HepG2 (cell line): Measurements from ENCODE around the gene CHCHD6. TPM values are rescaled to one million over a fixed set of nuclear protein-coding genes. Genes with fewer than 3 reads are reported as not detected.

ENCODE experiments used
- ARID2 ChIP-seq: sonication (generic); formaldehyde crosslinking; IDR thresholded peaks from 2 replicates; pipeline ENCODE4 v1.8.1; 2022; ENCODE audit warnings: mild to moderate bottlenecking, missing genetic modification reagents, borderline replicate concordance
- ARNTL ChIP-seq: sonication (generic); formaldehyde crosslinking; IDR thresholded peaks from 2 replicates; pipeline ENCODE4 v1.4.0; 2020; ENCODE audit warnings: mild to moderate bottlenecking, missing genetic modification reagents
- CBX1 ChIP-seq: IDR thresholded peaks from one replicate; pipeline ENCODE4 v1.6.1; 2016; ENCODE audit warnings: antibody characterized with exemption, low read depth
- HOXA7 ChIP-seq: sonication (generic); formaldehyde crosslinking; IDR thresholded peaks from 2 replicates; pipeline ENCODE4 v1.8.1; 2022; ENCODE audit warnings: mild to moderate bottlenecking, missing genetic modification reagents, moderate library complexity
- MYNN ChIP-seq: sonication (generic); formaldehyde crosslinking; IDR thresholded peaks from 2 replicates; pipeline ENCODE4 v1.4.0; 2020; ENCODE audit warnings: mild to moderate bottlenecking, low read depth, missing genetic modification reagents
- PRPF4 ChIP-seq: fragments of 200-400 bp; formaldehyde crosslinking; IDR thresholded peaks from 2 replicates; pipeline ENCODE4 v1.6.1; 2016; ENCODE audit warnings: low read length, low read depth; ENCODE audit not compliant: poor library complexity, severe bottlenecking
- SALL1 ChIP-seq: sonication (generic); formaldehyde crosslinking; IDR thresholded peaks from 2 replicates; pipeline ENCODE4 v1.8.0; 2022; ENCODE audit warnings: mild to moderate bottlenecking, missing genetic modification reagents
- TAF15 ChIP-seq: fragments of 200-400 bp; formaldehyde crosslinking; IDR thresholded peaks from one replicate; pipeline ENCODE4 v1.6.1; 2018; ENCODE audit warnings: mild to moderate bottlenecking, low read depth, low read length; ENCODE audit not compliant: poor library complexity, severe bottlenecking
- ZKSCAN8 ChIP-seq: IDR thresholded peaks from 2 replicates; pipeline ENCODE4 v1.6.1; 2016; ENCODE audit warnings: borderline replicate concordance, missing genetic modification reagents, missing compliant biosample characterization
- ZNF331 ChIP-seq: sonication (generic); formaldehyde crosslinking; IDR thresholded peaks from 2 replicates; pipeline ENCODE4 v1.4.0; 2020; ENCODE audit warnings: missing genetic modification reagents
- ZSCAN31 ChIP-seq: sonication (generic); formaldehyde crosslinking; IDR thresholded peaks from 2 replicates; pipeline ENCODE4 v1.5.0; 2020; ENCODE audit warnings: low read depth, mild to moderate bottlenecking, missing genetic modification reagents
- polyA plus RNA-seq, 8 experiments: library from polyadenylated mRNA; depleted of rRNA in 3 of 8; stranded (reverse) in 7 of 8; unstranded in 1 of 8; fragments of >200 nt; fragmentation: Illumina TruSeq in 4 of 8; extraction: Trizol in 4 of 8; gene quantifications; 2 replicates each; pipeline versions ENCODE4 v1.2.1 to v1.2.3, GENCODE V29; 2011 to 2016; ENCODE audit warnings: low read depth in 4 of 8, missing spikeins in 1 of 8, mixed read lengths in 1 of 8; ENCODE audit not compliant: insufficient read depth in 1 of 8
- total RNA-seq, 5 experiments: library from RNA; depleted of rRNA; stranded (reverse); fragments of >200 nt; fragmentation: Illumina TruSeq; extraction: Trizol; gene quantifications; 2 replicates each; pipeline ENCODE4 v1.2.3, GENCODE V29; 2016; ENCODE audit warnings: low read depth in 1 of 5
- TF ChIP-seq, protein P1 (sequence below): sonication (generic); formaldehyde crosslinking; IDR thresholded peaks from 2 replicates; pipeline ENCODE4 v1.4.0; 2020; ENCODE audit warnings: mild to moderate bottlenecking, missing genetic modification reagents
- TF ChIP-seq, protein P2 (sequence below): sonication (generic); formaldehyde crosslinking; IDR thresholded peaks from 2 replicates; pipeline ENCODE4 v1.4.0; 2020; ENCODE audit warnings: missing genetic modification reagents
- TF ChIP-seq, protein P3 (sequence below): IDR thresholded peaks from 2 replicates; pipeline ENCODE4 v1.6.1; 2018; ENCODE audit warnings: missing genetic modification reagents, mild to moderate bottlenecking, missing compliant biosample characterization
- TF ChIP-seq, protein P4 (sequence below): sonication (generic); formaldehyde crosslinking; IDR thresholded peaks from 2 replicates; pipeline ENCODE4 v1.5.1; 2020; ENCODE audit warnings: mild to moderate bottlenecking, missing genetic modification reagents, borderline replicate concordance
- TF ChIP-seq, protein P5 (sequence below), 2 experiments: IDR thresholded peaks; 2 replicates each; pipeline ENCODE4 v1.6.1; 2011 to 2012; ENCODE audit warnings: low read length in 2 of 2, borderline replicate concordance in 1 of 2, low read depth in 1 of 2, mild to moderate bottlenecking in 1 of 2, moderate library complexity in 1 of 2

CHCHD6 gene
- total and polyA plus RNA-seq, 2 of the 13 experiments (the other 11 are each of a cell fraction or from before 2014, with no cell fraction given) = 20.3 to 20.8 TPM

DNA sequence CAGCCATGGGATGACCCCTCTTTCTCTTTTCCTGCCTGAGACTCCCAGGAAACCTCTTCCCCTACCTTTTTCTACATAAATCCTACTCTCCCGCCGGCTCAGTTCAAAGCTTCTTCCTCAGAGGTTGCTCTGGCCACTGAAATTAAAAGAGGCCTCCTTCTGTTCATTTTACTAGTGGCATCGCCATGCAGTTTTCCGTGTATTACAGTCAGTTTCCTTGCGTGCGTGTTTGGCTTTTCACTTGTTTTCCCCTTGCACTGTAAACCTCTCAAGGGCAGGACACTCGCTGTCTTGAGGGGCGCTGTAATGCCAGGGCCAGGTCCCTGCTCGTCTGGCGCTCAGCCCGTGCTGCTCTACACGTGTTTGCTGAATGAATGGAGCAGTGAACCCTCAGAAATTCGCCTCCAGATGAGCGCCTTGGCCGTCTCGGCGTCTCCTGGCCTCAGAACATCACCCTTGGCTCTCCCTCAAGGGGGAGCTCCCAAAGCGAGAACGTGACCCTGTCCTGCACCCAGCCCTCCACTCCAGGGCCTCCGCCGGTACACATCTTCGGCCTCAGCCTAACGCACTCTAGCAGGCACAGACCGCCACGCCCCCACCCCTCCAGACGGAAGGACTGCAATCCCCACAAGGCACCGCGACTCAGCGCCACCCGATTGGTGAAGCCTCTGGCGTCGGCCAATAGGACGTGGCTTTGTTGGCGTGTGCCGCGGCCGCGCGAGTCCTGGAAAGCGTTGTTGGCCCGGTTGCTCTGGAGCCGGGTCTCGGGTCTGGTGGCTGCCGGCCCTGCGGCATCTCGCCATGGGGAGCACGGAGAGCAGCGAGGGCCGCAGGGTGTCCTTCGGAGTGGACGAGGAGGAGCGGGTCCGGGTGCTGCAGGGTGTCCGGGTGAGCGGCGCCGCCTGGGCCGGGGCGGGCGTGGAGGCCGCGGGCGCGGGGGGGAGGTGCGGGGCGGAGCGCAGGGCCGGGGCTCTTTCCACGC, at the start of gene CHCHD6 (continued):
- TF ChIP-seq, protein P1, sequence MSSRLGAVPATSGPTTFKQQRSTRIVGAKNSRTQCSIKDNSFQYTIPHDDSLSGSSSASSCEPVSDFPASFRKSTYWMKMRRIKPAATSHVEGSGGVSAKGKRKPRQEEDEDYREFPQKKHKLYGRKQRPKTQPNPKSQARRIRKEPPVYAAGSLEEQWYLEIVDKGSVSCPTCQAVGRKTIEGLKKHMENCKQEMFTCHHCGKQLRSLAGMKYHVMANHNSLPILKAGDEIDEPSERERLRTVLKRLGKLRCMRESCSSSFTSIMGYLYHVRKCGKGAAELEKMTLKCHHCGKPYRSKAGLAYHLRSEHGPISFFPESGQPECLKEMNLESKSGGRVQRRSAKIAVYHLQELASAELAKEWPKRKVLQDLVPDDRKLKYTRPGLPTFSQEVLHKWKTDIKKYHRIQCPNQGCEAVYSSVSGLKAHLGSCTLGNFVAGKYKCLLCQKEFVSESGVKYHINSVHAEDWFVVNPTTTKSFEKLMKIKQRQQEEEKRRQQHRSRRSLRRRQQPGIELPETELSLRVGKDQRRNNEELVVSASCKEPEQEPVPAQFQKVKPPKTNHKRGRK = peak; percentile 76; the same call in 1 of the 2 replicates
- TF ChIP-seq SALL1 (CRISPR knock-in tag) (peak; percentile 87), MYNN (CRISPR knock-in tag) (no peak), ZSCAN31 (no peak; the same call in 1 of the 2 replicates), ARNTL (peak; percentile 60), HOXA7 (no peak), PRPF4 (no peak), TAF15 (no peak), ZKSCAN8 (CRISPR knock-in tag) (no peak), CBX1 (no peak), ARID2 (no peak), ZNF331 (no peak; the same call in 1 of the 2 replicates)
- TF ChIP-seq, protein P2, sequence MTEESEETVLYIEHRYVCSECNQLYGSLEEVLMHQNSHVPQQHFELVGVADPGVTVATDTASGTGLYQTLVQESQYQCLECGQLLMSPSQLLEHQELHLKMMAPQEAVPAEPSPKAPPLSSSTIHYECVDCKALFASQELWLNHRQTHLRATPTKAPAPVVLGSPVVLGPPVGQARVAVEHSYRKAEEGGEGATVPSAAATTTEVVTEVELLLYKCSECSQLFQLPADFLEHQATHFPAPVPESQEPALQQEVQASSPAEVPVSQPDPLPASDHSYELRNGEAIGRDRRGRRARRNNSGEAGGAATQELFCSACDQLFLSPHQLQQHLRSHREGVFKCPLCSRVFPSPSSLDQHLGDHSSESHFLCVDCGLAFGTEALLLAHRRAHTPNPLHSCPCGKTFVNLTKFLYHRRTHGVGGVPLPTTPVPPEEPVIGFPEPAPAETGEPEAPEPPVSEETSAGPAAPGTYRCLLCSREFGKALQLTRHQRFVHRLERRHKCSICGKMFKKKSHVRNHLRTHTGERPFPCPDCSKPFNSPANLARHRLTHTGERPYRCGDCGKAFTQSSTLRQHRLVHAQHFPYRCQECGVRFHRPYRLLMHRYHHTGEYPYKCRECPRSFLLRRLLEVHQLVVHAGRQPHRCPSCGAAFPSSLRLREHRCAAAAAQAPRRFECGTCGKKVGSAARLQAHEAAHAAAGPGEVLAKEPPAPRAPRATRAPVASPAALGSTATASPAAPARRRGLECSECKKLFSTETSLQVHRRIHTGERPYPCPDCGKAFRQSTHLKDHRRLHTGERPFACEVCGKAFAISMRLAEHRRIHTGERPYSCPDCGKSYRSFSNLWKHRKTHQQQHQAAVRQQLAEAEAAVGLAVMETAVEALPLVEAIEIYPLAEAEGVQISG (CRISPR knock-in tag) = peak; percentile 67; the same call in 1 of the 2 replicates
- TF ChIP-seq, protein P3, sequence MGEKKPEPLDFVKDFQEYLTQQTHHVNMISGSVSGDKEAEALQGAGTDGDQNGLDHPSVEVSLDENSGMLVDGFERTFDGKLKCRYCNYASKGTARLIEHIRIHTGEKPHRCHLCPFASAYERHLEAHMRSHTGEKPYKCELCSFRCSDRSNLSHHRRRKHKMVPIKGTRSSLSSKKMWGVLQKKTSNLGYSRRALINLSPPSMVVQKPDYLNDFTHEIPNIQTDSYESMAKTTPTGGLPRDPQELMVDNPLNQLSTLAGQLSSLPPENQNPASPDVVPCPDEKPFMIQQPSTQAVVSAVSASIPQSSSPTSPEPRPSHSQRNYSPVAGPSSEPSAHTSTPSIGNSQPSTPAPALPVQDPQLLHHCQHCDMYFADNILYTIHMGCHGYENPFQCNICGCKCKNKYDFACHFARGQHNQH = peak; percentile 46; the same call in 1 of the 2 replicates
- TF ChIP-seq, protein P4, sequence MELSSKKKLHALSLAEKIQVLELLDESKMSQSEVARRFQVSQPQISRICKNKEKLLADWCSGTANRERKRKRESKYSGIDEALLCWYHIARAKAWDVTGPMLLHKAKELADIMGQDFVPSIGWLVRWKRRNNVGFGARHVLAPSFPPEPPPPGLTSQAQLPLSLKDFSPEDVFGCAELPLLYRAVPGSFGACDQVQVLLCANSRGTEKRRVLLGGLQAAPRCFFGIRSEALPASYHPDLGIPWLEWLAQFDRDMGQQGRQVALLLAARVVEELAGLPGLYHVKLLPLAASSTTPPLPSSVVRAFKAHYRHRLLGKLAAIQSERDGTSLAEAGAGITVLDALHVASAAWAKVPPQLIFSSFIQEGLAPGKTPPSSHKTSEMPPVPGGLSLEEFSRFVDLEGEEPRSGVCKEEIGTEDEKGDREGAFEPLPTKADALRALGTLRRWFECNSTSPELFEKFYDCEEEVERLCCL (CRISPR knock-in tag) = no peak; the same call in 1 of the 2 replicates
- TF ChIP-seq, protein P5, sequence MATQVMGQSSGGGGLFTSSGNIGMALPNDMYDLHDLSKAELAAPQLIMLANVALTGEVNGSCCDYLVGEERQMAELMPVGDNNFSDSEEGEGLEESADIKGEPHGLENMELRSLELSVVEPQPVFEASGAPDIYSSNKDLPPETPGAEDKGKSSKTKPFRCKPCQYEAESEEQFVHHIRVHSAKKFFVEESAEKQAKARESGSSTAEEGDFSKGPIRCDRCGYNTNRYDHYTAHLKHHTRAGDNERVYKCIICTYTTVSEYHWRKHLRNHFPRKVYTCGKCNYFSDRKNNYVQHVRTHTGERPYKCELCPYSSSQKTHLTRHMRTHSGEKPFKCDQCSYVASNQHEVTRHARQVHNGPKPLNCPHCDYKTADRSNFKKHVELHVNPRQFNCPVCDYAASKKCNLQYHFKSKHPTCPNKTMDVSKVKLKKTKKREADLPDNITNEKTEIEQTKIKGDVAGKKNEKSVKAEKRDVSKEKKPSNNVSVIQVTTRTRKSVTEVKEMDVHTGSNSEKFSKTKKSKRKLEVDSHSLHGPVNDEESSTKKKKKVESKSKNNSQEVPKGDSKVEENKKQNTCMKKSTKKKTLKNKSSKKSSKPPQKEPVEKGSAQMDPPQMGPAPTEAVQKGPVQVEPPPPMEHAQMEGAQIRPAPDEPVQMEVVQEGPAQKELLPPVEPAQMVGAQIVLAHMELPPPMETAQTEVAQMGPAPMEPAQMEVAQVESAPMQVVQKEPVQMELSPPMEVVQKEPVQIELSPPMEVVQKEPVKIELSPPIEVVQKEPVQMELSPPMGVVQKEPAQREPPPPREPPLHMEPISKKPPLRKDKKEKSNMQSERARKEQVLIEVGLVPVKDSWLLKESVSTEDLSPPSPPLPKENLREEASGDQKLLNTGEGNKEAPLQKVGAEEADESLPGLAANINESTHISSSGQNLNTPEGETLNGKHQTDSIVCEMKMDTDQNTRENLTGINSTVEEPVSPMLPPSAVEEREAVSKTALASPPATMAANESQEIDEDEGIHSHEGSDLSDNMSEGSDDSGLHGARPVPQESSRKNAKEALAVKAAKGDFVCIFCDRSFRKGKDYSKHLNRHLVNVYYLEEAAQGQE (IDR thresholded peaks at IDR 0.05; ENCODE audit: borderline replicate concordance in 1 of 2, low read depth in 1 of 2, low read length in 2 of 2) = no peak
